C1 segment of cervical spinal cord (tissue), 14 donors: Measurements from ENCODE around the gene KRTAP13-4.

Experiments used
- DNase-seq, 14 donors: peaks; one replicate each; lab custom pipeline; 2025; lab: John Stamatoyannopoulos, UW

The KRTAP13-4 gene

GRCh38 chr21:30430170-30430655 lies at the start of gene KRTAP13-4:
TSS of gene KRTAP13-4 (plus strand) at chr21:30430220. CDS start at chr21:30430276, 56 bp downstream.
- no peak for DNase-seq

GRCh38 chr21:30382201-30382600 lies 47.8 kb upstream of the KRTAP13-4 start:
- DNase-seq: no peak

- no peak for DNase-seq
These were observed 38.5 kb upstream of the KRTAP13-4 start for GRCh38 chr21:30391492-30392025.

- DNase-seq: no peak
These were observed 34.3 kb upstream of the KRTAP13-4 start, which contains the start of gene KRTAP13-1 for GRCh38 chr21:30395731-30396130. TSS of gene KRTAP13-1 (plus strand) at chr21:30396031. CDS start at chr21:30396087, 56 bp downstream.

GRCh38 chr21:30408782-30409494 lies 21.1 kb upstream of the KRTAP13-4 start:
- no peak for DNase-seq

- DNase-seq: no peak
These were observed 14.0 kb upstream of the KRTAP13-4 start for GRCh38 chr21:30415993-30416392.

GRCh38 chr21:30425826-30426225 lies 4.2 kb upstream of the KRTAP13-4 start, which contains the start of gene KRTAP13-3:
TSS of gene KRTAP13-3 (minus strand) at chr21:30425926. CDS start at chr21:30425912, 14 bp downstream.
- DNase-seq: no peak

GRCh38 chr21:30426731-30427130 lies 3.3 kb upstream of the KRTAP13-4 start:
- no peak for DNase-seq

GRCh38 chr21:30434033-30434631 lies 4.1 kb downstream of the KRTAP13-4 start:
- DNase-seq: peak in 1 of 14 donors; percentile 1

- DNase-seq: no peak
These were observed 7.1 kb downstream of the KRTAP13-4 start for GRCh38 chr21:30437010-30437565.

- DNase-seq: no peak
These were observed 10.0 kb downstream of the KRTAP13-4 start, which contains the start of gene KRTAP15-1 for GRCh38 chr21:30439975-30440374. TSS of gene KRTAP15-1 (plus strand) at chr21:30440275. CDS start at chr21:30440328, 53 bp downstream.

GRCh38 chr21:30443226-30443625 lies 13.2 kb downstream of the KRTAP13-4 start:
- no peak for DNase-seq

GRCh38 chr21:30444204-30444603 lies 14.2 kb downstream of the KRTAP13-4 start:
- DNase-seq: no peak

GRCh38 chr21:30447056-30447455 lies 17.0 kb downstream of the KRTAP13-4 start:
- no peak for DNase-seq

GRCh38 chr21:30448514-30448913 lies 18.5 kb downstream of the KRTAP13-4 start:
- DNase-seq: no peak

GRCh38 chr21:30463713-30464112 lies 33.7 kb downstream of the KRTAP13-4 start:
- no peak for DNase-seq

- no peak for DNase-seq
These were observed 39.1 kb downstream of the KRTAP13-4 start for GRCh38 chr21:30468900-30469714.

- no peak for DNase-seq
These were observed 48.0 kb downstream of the KRTAP13-4 start for GRCh38 chr21:30478004-30478403.

GRCh38 chr21:30479259-30479658 lies 49.2 kb downstream of the KRTAP13-4 start:
- DNase-seq: no peak

- no peak for DNase-seq
These were observed 50.1 kb downstream of the KRTAP13-4 start, which contains the start of gene KRTAP19-1 for GRCh38 chr21:30480145-30480544. TSS of gene KRTAP19-1 (minus strand) at chr21:30480367. CDS start at chr21:30480317, 50 bp downstream.
